Middle frontal gyrus (tissue), 1 donor: ENCODE data around the gene USP3.
"Not testable (repeated sequence)": the region's sequence is repeated elsewhere in the genome, so short reads cannot be mapped to it uniquely, and the experiment has no call there.

Experiments
- DNase-seq: peaks from one replicate; pipeline ENCODE4 v3.0.0-alpha.2; 2015; ENCODE audit warnings: low spot score; ENCODE audit errors: extremely low spot score

USP3 gene

GRCh38 chr15:63608989-63609388, 104.6 kb downstream of the USP3 start:
- no peak for DNase-seq

GRCh38 chr15:63609448-63609847, 105.1 kb downstream of the USP3 start:
- DNase-seq, result no peak

- peak; percentile 78 for DNase-seq
Observed at GRCh38 chr15:63610209-63610841, 105.9 kb downstream of the USP3 start.

- no peak for DNase-seq
Observed at GRCh38 chr15:63611177-63611576, 106.8 kb downstream of the USP3 start.

- DNase-seq, result peak; percentile 38
Observed at GRCh38 chr15:63612300-63612699, 107.9 kb downstream of the USP3 start.

- no peak for DNase-seq
Observed at GRCh38 chr15:63615935-63616334, 111.5 kb downstream of the USP3 start.

- DNase-seq, result not testable (repeated sequence)
Observed at GRCh38 chr15:63617147-63617546, 112.8 kb downstream of the USP3 start.

GRCh38 chr15:63617627-63618026, 113.2 kb downstream of the USP3 start:
- DNase-seq, result not testable (repeated sequence)

- DNase-seq, result not testable (repeated sequence)
Observed at GRCh38 chr15:63620760-63621159, 116.4 kb downstream of the USP3 start.

GRCh38 chr15:63623232-63623969, 119.0 kb downstream of the USP3 start:
- no peak for DNase-seq

GRCh38 chr15:63626955-63627354, 122.6 kb downstream of the USP3 start:
- DNase-seq, result no peak

GRCh38 chr15:63628123-63628822, 123.9 kb downstream of the USP3 start:
- DNase-seq, result peak; percentile 18

GRCh38 chr15:63630036-63630751, 125.8 kb downstream of the USP3 start:
- DNase-seq, result no peak

GRCh38 chr15:63633312-63633711, 128.9 kb downstream of the USP3 start:
- DNase-seq, result no peak

- no peak for DNase-seq
Observed at GRCh38 chr15:63634154-63634553, 129.8 kb downstream of the USP3 start.

GRCh38 chr15:63636518-63637061, 132.2 kb downstream of the USP3 start:
- no peak for DNase-seq

- DNase-seq, result no peak
Observed at GRCh38 chr15:63638839-63639238, 134.4 kb downstream of the USP3 start.

- DNase-seq, result no peak
Observed at GRCh38 chr15:63640146-63640545, 135.8 kb downstream of the USP3 start.
